ENCODE measurements around the gene CEP43. TPM values are rescaled to one million over a fixed set of nuclear protein-coding genes. Genes with fewer than 3 reads are reported as not detected.
"Not testable (repeated sequence)": the region's sequence is repeated elsewhere in the genome, so short reads cannot be mapped to it uniquely, and the experiment has no call there.

CEP43 gene
- total and polyA plus RNA-seq, 10 donors, result 9.0 to 21.8 (median 14.3) TPM

DNA sequence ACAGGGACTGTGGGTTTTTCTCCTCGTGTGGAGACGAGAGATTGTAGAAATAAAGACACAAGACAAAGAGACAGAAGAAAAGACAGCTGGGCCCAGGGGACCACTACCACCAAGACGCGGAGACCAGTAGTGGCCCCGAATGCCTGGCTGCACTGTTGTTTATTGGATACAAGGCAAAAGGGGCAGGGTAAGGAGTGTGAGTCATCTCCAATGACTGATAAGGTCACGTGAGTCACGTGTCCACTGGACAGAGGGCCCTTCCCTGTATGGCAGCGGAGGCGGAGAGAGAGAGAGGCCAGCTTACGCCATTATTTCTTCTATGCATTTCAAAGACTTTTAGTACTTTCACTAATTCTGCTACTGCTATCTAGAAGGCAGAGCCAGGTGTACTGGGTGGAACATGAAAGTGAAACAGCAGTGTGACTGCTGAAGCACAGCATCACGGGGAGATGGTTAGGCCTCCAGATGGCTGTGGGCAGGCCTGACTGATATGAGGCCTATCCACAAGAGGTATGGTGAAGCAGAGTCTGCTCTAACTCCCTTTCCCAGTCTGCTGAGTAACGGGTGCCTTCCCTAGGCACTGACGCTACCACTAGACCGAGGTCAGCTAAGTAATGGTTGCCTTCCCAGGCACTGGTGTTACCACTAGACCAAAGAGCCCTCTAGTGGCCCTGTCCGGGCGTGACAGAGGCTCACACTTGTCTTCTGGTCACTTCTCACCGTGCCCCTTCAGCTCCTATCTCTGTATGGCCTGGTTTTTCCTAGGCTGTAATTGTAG is 48.1 kb upstream of the CEP43 start:
- H3K9me3 ChIP-seq; intact Hi-C loops (cut with DNase I; ENCODE audit: low total_unique reads); H3K27me3 ChIP-seq (replicated peaks in 1 of 7): not testable (repeated sequence)
- peaks cover 30 to 92% (median 72%) of the 10 kb centered on the region in 6 donors for H3K4me1 ChIP-seq
- peak overlapping the region; percentile 76 to 100 (median 92) for H3K27ac ChIP-seq
- TF ChIP-seq, protein P1, sequence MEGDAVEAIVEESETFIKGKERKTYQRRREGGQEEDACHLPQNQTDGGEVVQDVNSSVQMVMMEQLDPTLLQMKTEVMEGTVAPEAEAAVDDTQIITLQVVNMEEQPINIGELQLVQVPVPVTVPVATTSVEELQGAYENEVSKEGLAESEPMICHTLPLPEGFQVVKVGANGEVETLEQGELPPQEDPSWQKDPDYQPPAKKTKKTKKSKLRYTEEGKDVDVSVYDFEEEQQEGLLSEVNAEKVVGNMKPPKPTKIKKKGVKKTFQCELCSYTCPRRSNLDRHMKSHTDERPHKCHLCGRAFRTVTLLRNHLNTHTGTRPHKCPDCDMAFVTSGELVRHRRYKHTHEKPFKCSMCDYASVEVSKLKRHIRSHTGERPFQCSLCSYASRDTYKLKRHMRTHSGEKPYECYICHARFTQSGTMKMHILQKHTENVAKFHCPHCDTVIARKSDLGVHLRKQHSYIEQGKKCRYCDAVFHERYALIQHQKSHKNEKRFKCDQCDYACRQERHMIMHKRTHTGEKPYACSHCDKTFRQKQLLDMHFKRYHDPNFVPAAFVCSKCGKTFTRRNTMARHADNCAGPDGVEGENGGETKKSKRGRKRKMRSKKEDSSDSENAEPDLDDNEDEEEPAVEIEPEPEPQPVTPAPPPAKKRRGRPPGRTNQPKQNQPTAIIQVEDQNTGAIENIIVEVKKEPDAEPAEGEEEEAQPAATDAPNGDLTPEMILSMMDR (IDR thresholded peaks at IDR 0.05 in 8 of 11, conservative IDR thresholded peaks at IDR 0.05 in 3 of 11), result peak; percentile 59 to 87 (median 75)
- peak in 2 of 3 donors; percentile 69 to 78 for TF ChIP-seq POLR2AphosphoS5 (IDR thresholded peaks at IDR 0.05)
- peak overlapping the region in 6 of 8 donors; percentile 1 to 99 (median 21) for H3K4me3 ChIP-seq
- peak; percentile 90 for DNase-seq
- WGBS, 5 donors, result 44 to 59% (median 50%) methylated on average over 17 of the region's 17 CpGs
- peaks cover 0 to 85% (median 22%) of the 10 kb centered on the region in 6 donors for H3K36me3 ChIP-seq

DNA sequence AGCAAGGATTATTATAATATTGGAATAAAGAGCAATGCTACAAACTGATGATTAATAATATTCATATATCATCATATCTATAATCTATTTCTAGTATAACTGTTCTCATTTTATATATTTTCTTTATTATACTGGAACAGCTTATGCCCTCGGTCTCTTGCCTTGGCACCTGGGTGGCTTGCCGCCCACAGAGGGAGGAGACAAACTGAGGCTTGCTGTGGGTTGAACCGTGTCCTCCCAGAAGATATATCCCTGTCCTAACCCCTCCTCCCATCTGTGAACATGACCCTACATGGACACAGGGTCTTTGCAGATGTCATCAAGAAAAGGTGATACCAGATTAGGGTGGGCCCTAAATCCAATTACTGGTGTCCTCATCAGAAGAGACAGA is 47.5 kb upstream of the CEP43 start:
- H3K27me3 ChIP-seq (replicated peaks in 1 of 7), result no peaks in the 10 kb centered on the region
- intact Hi-C loops (cut with DNase I; ENCODE audit: low total_unique reads), result no loop called here
- WGBS, 5 donors, result 55 to 74% (median 70%) methylated on average over 3 of the region's 3 CpGs
- H3K4me1 ChIP-seq, result peaks cover 30 to 92% (median 73%) of the 10 kb centered on the region in 6 donors
- H3K36me3 ChIP-seq, result peaks cover 0 to 80% (median 16%) of the 10 kb centered on the region in 6 donors
- H3K27ac ChIP-seq, result peak overlapping the region; percentile 76 to 100 (median 92)
- peak overlapping the region in 1 of 8 donors; percentile 99 for H3K4me3 ChIP-seq
- no peak for DNase-seq
- TF ChIP-seq POLR2A (IDR thresholded peaks at IDR 0.05) (no peak), POLR2AphosphoS5 (IDR thresholded peaks at IDR 0.05) (no peak)
- TF ChIP-seq, protein P1 (IDR thresholded peaks at IDR 0.05 in 8 of 11, conservative IDR thresholded peaks at IDR 0.05 in 3 of 11), result peak in 3 of 11 experiments; percentile 11 to 47 (median 18)
- no peaks in the 10 kb centered on the region for H3K9me3 ChIP-seq

DNA sequence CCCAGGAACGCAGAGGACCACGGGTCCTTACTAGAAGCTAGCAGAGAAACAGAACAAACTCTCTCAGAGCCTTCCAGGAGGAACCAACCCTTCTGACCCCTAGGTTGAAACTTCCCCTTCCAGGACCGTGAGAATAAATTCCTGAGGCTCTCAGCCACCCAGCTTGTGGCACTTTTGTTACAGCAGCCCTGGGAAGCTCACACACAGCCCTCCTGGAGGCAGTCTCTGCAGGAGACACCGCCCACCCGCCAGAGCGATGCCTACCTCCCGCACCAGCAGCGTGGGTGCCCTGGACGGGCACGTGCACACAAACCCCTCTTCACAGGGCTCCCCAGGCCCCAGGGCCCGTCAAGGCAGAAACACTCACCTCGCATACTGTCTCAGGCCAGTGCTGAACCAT is 47.1 kb upstream of the CEP43 start:
- peak overlapping the region in 3 of 8 donors; percentile 11 to 99 (median 99) for H3K4me3 ChIP-seq
- peaks cover 30 to 94% (median 77%) of the 10 kb centered on the region in 6 donors for H3K4me1 ChIP-seq
- WGBS, 5 donors, result 65 to 84% (median 80%) methylated on average over 9 to 12 of the region's 12 CpGs
- peaks cover 0 to 75% (median 12%) of the 10 kb centered on the region in 6 donors for H3K36me3 ChIP-seq
- H3K9me3 ChIP-seq, result no peaks in the 10 kb centered on the region
- peak overlapping the region in 7 of 8 donors; percentile 76 to 100 (median 97) for H3K27ac ChIP-seq
- peak; percentile 86 for DNase-seq
- intact Hi-C loops (cut with DNase I; ENCODE audit: low total_unique reads), result no loop called here
- no peaks in the 10 kb centered on the region for H3K27me3 ChIP-seq (replicated peaks in 1 of 7)
- TF ChIP-seq, protein P1 (IDR thresholded peaks at IDR 0.05 in 8 of 11, conservative IDR thresholded peaks at IDR 0.05 in 3 of 11), result no peak
- TF ChIP-seq POLR2A (IDR thresholded peaks at IDR 0.05), result no peak
- peak; percentile 24 to 80 (median 73) for TF ChIP-seq POLR2AphosphoS5 (IDR thresholded peaks at IDR 0.05)

Measured in spleen (tissue), 11 donors.